GM21723 (cell line): ENCODE results near the gene CREB1.
"Not testable (repeated sequence)": the region's sequence is repeated elsewhere in the genome, so short reads cannot be mapped to it uniquely, and the experiment has no call there.

Experiments
- ATAC-seq: cut with Tn5 transposase; IDR thresholded peaks from one replicate; pipeline ENCODE4 v1.9.1; 2021; ENCODE audit warnings: mild to moderate bottlenecking, moderate library complexity; ENCODE audit not compliant: unreplicated experiment

The CREB1 gene

DNA sequence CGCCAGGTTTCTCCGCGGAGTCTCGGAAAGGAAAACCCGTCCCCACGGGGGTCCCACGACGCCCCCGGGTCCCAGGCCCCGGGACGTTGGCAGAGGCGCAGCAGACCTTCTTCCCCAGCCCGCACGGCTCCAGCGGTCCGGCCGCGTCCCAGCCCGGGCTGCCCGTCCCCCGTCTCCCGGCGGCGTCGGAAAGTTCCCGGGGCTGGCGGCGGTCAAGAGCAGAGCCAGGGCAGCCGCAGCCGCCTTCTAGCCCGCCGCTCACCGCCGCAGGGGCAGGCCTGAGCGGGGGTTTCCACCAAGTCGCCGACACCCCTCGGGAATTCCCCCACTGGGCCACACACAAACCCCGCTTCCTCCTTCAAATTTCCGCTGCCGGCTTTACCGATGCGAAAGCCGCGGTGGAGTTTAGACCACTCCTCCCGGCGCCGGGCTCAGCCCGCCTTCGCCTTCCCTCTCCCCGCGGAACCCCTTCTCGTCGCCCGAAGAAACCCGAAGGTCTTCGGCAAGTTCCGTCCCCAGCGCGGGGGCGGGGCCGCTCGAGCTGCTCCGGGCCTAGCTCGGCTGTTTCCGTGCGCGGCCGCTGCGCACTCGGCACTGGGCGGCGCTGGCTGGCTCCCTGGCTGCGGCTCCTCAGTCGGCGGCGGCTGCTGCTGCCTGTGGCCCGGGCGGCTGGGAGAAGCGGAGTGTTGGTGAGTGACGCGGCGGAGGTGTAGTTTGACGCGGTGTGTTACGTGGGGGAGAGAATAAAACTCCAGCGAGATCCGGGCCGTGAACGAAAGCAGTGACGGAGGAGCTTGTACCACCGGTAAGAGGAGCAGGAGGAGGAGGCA is at the start of gene CREB1:
TSS of gene CREB1 (plus strand) at position 633 of the 830 bp plus-strand sequence. CDS start 25,674 bp downstream, outside the sequence.
- ATAC-seq: peak; percentile 88

DNA sequence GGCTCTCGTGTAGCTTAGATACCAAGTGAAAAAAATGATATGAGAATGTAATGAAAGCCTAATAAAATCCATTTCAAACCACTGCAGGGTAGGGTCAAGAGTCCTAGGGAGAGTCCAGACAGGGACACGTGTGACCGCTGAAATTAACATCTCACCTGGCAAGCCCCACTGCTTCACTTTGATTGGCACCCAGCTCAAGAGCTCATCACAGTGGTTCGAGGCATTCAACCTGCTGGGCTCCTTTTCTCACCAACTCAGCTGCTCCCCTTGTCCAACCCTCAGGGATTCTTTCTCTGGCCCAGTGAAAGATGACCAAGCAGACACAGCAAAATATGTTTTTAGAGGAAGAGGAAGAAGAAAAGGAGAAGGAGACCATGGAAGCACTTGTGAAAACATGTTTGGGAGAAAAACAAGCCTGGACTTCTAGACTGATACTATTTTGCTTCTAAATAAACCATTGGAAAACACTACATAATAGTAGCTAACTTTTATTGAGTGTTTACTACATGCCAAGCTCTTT is 49.2 kb upstream of the CREB1 start:
- ATAC-seq: no peak

DNA sequence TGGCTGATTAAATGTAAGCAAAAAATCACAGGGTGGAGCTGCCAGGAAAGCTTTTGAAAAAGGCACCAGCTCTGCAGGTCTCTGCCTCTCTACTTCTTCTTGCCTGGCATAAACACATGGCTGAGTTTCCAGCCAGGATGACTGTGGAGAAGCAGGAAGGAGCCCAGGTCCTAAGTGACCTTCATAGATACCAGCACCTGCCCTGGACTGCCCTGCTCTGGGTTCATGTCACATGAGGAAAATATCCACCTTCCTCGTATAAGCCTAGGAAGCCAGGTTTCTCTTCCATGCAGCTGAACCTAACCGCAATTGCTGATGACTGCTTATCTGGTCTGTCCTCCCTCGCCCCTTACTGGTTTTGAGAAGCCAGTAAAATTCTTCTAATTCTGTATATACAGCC is 47.8 kb upstream of the CREB1 start:
- no peak for ATAC-seq

DNA sequence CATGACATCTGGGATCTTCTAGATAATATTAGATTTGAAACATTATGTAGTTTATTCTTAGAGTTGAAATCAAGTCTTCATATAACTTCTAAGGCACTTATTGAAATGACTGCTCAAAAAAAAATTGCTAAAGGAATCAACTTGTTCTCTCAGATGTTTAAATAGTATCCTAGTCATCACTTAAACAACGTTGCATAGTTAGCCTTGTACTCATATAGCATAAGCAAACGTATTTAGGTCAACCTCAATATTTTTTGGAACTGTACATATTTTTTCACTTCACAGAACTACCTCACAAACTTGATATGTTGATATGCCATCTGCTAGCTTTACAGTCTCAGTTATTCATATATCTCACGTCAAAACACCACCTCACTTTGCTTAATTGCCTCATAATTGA is 47.1 kb upstream of the CREB1 start:
- ATAC-seq: no peak

DNA sequence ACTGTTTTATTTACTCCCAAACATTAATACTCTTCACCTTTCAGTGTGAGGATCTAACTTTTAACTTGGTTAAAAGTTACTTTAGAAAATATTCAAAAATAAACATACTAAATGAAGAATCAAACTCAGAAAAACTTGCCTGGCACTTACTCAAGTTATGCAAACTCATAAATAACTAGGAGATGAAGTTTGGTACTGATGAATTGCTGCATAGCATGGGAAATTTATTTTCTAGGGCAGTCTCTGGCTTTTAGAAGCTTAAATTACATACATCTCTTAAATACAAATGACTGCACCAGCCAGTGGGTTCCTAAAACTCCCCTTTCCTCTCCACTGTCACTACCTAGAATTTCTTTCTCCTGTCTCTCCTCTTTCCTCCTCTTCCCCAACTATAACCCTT is 46.7 kb upstream of the CREB1 start:
- no peak for ATAC-seq

DNA sequence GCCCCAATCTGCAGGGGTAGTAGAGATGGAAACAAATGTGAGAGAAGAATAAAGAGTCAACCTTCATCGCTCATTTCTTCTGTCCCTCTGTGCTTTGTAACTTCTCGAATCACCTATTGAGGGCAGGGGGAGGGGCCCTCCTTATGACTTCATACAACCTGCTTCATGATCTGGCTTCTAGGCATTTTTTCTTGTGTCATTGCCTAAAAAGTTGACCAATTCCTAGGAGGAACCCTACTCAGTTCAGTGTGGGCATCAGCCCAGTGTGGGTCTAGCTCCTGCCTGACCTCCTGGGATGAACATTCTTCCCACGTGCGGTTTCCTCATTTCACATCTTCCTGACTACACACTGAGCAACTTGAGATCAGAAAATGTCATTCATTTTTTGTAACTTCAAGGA is 46.3 kb upstream of the CREB1 start:
- no peak for ATAC-seq

DNA sequence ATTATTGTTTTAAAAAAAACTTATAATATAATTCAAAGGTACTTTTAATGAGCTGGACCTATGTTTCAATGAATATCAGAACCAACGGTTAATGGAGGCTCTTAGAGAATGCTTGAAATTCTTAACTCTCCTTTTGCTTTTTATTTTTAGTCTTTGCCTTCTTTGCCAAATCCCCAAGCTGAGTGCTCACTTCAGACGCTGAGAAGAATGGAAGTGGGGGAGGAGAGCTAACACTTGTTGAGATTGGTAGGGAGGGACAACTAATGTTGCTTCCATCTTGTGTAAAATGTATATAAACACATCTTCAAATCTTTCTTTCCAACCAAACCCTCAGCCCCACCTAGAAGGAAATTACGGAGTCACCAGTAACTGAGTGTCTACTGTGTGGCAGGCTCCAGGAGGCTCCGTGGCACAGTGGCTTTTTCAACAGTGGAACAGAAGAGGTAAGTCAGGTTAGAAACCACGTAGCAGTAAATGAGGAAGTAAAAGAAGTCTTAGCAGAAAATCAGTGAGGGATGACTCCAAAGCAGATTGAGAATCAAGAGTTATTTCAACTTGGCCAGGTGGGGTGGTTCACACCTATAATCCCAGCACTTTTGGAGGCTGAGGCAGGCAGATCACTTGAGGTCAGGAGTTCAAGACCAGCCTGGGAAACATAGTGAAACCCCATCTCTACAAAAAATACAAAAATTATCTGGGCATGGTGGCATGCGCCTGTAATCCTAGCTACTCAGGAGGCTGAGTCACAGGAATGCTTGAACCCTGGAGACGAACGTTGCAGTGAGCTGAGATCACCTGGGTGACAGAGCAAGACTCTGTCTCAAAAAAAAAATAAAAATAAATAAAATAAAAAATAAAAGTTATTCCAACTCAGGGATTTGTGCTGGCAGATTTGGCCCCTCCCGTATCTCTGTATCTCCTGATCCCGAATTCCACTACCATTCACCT is 45.0 kb upstream of the CREB1 start:
- peak; percentile 87 for ATAC-seq

DNA sequence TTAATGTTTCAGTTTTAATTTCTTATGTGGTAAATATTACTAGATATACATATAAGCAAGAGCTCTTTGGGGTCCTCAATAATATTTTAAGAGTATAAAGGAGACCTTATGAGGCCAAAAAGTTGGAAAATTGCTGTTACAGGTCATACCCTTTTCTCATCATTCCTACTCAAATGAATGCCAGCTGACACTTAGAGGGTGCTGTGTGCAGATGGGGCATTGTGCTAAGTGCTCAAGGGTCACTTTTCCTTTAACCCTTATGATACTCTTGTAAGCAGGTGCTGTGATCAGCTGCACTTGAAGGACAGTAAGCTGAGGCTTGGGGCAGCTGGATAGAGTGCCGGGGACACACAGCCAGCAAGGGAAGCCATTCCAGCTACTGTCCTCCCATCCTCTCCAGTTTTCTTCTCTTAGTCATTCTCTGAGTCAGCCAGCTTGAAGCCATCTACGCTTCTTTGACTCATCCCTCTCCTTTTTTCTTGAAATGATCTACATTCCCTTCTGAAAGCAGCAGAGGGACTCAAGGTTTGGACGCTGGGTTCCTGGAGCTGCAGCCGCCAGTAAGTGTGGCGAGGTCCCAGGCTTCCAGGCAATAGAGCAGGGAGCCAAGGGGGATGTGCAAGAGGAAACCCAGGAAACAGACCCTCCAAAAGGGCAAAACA is 42.0 kb upstream of the CREB1 start:
- ATAC-seq: no peak

DNA sequence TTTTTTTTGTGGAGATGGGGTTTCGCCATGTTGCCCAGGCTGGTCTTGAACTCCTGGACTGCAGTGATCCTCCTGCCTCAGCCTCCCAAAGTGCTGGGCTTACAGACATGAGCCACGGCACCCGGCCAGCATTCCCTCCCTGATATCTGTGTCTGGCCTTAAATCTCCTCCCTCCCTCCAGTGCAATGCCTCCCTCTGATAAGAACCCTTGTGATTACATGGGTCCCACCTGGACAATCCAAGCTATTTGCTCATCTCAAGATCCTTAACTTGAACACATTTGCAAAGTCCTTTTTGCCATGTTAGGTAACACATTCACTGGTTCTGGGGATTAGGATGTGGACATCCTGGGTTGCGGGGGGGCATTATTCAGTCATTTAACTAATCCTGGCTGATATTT is 40.5 kb upstream of the CREB1 start:
- no peak for ATAC-seq

DNA sequence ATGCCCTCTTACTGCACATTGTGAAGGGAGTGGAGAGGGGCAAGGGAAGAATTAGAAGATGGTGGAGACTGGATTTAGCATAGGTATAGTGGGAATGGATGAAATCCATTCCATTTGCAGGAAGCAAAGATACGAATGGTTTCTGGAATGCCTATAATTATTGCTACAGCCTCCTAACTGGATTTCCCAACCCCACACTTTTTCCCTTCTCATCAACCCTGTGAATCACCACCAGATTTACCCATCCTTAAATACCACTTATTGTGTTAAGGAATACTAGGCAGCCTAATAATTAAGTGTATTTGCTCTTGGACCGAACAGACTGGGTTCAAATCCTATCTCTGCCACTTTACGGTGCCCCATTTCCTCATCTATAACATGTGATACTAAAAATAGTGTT is 39.3 kb upstream of the CREB1 start:
- ATAC-seq: no peak

DNA sequence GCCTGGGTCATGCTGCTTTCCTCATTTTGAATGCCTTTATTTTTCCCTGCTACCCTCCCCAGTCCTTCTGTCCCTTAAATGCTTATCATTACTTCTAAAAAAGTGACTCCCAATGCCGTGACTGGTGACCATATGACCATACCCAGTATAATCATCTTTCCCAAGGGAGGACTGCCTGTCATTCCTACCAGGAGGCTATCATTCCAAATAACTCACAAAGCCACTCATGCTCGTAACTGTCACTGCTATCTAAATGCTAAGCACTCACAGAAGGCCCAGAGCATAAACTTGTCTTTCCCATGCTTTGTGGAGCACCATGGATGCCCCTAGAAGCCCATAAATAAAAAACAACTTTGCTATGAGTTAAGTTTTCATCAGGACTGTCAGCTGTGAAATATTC is 38.7 kb upstream of the CREB1 start:
- no peak for ATAC-seq

DNA sequence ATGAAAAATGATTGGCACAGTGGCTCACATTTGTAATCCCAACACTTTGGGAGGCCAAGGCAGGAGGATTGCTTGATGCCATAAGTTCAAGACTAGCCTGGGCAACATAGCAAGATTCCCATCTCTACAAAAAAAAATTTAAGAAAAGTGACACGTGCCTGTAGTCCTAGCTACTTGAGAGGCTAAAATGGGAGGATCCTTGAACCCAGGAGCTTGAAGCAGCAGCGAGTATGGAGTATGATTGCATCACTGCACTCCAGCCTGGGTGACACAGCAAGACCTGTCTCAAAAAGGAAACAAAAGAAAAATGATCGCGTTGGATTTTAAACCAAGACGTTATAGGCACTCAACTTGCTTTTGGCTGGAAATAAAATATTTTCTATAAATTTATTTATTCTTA is 37.8 kb upstream of the CREB1 start:
- no peak for ATAC-seq

DNA sequence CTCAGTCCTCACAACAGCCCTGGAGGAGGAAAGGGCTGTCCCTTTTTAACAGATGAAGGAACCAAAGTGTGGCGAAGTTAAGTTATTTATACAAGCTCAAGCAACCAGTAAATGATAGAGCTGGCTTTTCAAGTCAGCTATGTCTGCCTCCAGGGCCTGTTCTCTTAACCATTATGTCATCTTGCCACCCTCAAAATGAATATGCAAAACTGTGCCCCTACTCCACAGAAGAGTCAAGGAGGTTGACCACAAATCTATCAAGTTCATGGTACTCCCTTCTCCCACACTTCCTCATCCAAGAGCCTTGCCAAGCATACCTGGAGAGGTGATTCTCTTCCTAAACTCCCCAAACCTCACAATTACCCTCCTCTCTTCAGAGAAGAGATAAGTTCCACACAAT is 37.3 kb upstream of the CREB1 start:
- no peak for ATAC-seq

DNA sequence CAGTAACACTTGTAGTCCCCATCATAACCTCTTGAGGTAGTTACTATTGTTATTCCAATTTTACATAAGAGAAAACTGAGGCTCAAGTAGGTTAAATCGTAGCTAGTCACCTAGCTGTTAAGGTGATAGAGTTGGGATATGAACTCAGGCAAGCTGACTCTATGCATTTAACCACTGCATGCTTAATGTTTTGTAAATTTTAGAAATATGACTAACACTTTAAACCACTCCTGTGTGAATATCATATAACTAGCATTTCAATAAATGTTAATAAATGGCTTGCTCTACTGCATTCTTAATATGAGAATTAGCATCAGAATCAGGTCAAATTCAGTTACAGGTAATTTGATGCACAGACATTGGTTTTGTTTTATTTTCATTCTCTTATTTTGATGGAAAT is 35.6 kb upstream of the CREB1 start:
- no peak for ATAC-seq

DNA sequence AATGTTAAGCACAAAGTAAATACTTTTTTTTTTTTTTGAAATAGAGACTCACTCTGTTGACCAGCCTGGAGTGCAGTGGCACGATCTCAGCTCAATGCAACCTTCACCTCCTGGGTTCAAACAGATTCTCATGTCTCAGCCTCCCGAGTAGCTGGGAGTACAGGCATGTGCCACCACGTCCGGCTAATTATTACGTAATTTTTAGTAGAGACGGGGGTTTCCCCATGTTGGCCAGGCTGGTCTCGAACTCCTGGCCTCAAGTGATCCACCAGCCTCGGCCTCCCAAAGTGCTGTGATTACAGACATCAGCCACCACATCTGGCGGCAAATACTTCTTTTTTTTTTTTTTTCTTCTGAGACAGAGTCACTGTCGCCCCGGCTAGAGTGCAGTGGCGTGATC is 32.8 kb upstream of the CREB1 start:
- ATAC-seq: not testable (repeated sequence)

DNA sequence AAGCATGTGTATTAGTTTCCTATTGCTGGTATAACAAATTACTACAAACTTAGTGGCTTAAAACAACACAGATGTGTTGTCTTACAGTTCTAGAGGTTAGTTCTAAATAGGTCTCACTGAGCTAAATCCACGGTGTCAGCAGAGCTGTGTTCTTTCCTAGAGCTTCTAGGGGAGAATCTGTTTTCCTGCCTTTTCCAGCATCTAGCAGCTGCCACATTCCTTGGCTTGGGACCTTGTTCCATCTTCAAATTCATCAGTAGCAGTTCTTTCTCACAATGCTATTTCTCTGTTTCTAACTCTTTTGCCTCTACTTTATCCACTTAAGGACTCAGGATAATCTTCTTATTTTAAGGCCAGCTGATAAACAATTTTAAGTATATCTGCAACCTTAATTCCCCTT is 32.2 kb upstream of the CREB1 start:
- ATAC-seq: no peak

DNA sequence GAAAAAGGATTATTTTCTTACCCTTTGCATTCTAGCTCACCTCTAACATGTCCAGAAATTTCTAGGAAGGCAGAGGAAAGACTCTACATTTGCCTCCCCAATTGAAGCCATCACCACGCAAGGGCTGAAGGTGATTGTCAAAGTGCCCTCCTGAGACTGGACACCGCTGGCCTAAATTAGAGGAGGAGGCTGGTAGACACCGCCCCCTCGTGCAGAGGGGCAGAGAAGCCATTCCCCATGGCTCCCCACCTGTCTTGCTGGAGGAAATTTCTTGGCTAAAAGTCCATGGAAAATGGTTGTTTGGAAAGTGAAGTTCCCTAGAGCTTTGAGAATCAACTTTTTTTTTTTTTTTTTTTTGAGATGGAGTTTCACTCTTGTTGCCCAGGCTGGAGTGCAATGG is 31.3 kb upstream of the CREB1 start:
- no peak for ATAC-seq

DNA sequence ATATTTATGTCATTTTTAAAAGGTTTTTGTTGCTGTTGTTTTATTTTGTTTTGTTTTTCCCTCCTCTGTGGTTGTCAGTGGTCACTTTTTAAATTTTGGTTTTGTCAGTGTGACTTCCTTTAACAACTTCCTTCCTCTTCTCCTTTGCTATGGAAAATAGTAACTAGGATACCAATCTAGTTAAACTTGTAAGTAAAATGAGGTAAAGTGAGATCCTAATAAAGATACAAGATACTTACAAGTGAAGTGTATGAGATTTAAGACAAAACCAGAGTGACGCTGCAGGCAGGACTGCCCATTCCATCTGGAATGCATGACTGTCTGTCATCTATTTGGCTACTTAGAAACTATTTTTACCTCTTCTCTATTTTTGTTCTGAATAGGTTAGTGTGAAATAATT is 30.6 kb upstream of the CREB1 start:
- ATAC-seq: no peak

DNA sequence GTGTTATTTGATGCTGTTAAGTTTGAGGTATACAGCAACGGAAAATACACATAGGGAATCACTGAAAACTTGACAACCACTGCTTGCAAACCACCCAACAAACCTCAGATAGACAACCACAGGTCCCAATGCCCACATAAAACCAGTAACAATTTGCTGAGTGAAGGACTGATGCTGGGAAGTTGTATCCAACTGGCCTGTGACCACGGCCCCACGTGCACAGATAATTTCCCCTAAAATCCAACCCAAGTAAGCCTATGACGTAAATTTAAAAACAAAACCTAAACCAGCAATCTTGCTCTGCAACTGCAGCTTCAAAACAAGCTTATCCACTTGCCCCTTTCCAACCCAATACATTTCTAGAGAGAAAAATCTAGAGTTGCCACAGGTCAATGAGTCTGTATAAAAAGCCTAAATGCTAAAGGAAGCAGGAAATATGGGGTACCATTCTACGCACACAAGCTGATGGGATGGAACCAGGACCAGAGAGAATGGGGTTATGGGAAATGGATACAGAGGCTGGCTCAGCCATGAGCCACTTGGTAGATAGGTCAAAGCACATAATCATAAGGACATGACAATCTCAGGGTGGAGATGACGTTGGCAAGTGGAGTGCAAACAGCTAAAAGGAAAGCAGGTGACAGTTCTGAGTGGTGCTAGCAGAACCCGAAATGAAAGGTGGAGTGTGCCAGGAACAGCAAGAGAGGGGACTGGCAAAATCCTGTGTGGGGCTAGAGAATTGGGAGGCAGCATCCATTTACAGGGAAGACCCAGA is 27.8 kb upstream of the CREB1 start:
- no peak for ATAC-seq

DNA sequence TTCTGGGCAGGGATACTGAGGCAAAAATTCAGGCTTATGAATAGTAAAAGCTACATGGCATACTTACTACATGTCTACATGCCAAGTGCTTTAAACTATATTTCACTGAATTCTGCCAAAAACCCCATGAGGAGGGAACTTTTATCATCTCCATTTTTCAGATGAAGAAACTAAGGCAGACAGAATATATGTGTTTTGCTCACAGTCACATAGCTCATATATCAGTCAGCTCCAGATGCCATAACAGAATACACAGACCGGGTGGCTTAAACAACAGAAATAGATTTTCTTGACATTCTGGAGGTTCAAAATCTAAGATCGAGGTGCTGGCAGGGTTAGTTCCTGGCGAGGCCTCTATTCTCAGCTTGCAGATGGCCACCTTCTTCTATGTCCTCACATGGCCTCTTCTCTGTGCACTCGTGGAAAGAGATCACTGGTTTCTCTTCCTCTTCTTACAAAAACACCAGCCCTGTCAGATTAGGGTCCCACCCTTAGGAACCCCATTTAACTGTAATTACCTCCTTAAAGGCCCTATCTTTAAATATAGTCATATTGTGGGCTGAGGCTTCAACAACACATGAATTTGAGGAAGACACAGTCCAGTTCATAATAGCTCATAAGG is 27.1 kb upstream of the CREB1 start:
- peak; percentile 54 for ATAC-seq
